Left kidney (tissue), 2 donors: ENCODE results near the gene LRPAP1. TPM values are rescaled to one million over a fixed set of nuclear protein-coding genes. Genes with fewer than 3 reads are reported as not detected.
A peak's percentile ranks its signal among the peaks of the same experiment; 100 is the strongest.
"Not testable (repeated sequence)": the region's sequence is repeated elsewhere in the genome, so short reads cannot be mapped to it uniquely, and the experiment has no call there.

ENCODE experiments used
- DNase-seq: peaks from one replicate; pipeline ENCODE4 v3.0.0-alpha.2; 2013
- polyA plus RNA-seq: library from polyadenylated mRNA; unstranded; fragments of 120-200 nt; gene quantifications from one replicate; pipeline ENCODE4 v1.2.1, GENCODE V29; 2013; ENCODE audit not compliant: insufficient read length

The LRPAP1 gene
- polyA plus RNA-seq, 1 donor: 182 TPM

GRCh38 chr4:3461515-3462291 is 70.5 kb downstream of the LRPAP1 start:
- peak; percentile 56 for DNase-seq

GRCh38 chr4:3460926-3461325 is 71.3 kb downstream of the LRPAP1 start:
- no peak for DNase-seq

DNA sequence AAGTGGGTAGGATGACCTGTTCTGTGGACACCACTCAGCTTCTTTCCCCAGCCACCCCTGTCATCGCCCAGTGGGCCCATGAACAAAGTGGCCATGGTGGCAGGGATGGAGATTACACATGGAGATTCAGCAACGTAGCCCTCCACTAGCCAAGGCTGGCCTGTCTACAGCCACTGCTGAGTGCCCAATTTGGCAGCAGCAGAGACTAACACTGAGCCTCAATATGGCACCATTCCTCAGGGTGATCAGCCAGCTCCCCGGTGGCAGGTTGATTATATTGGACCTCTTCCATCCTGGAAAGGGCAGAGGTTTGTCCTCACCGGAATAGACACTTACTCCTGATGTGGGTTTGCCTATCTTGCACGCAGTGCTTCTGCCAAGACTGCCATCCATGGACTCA is 73.1 kb downstream of the LRPAP1 start:
- DNase-seq: not testable (repeated sequence)

- no peak for DNase-seq
Observed at GRCh38 chr4:3458371-3458770, 73.9 kb downstream of the LRPAP1 start.

DNA sequence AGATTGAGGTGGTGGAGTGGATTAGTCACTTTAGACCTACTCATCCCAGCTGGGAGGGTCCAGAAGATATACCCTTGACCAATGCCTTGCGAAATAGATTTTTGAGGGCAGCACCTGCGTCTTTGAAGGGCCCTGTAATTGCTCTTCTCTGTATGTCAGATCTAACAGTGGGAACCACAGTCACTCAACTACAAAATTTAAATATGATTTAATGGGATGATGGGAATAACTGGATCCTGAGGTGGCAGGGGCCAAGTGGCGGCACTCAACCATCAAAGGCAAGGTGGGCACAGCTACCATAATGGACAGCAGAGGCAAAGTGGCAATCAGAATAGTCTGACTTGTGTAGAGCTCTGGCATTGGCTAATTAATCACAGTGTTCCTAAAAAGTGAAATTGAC is 76.6 kb downstream of the LRPAP1 start:
- DNase-seq: not testable (repeated sequence)

Other genes with a start within 250 kb of the LRPAP1 start
- 53.4 TPM for gene RGS12, start 239.4 kb downstream of the LRPAP1 start, polyA plus RNA-seq
- 0.86 TPM for gene HGFAC, start 90.5 kb downstream of the LRPAP1 start, polyA plus RNA-seq
- 1.5 TPM for gene DOK7, start 69.1 kb downstream of the LRPAP1 start, polyA plus RNA-seq
- gene ADRA2C, start 234.0 kb upstream of the LRPAP1 start, polyA plus RNA-seq: 7.2 TPM